Measurements from ENCODE around the gene DSC2. TPM values are rescaled to one million over a fixed set of nuclear protein-coding genes. Genes with fewer than 3 reads are reported as not detected.
"Not testable (repeated sequence)": the region's sequence is repeated elsewhere in the genome, so short reads cannot be mapped to it uniquely, and the experiment has no call there.

The DSC2 gene
- total RNA-seq, 1 experiment from 2014 or later, result 22.7 TPM

DNA sequence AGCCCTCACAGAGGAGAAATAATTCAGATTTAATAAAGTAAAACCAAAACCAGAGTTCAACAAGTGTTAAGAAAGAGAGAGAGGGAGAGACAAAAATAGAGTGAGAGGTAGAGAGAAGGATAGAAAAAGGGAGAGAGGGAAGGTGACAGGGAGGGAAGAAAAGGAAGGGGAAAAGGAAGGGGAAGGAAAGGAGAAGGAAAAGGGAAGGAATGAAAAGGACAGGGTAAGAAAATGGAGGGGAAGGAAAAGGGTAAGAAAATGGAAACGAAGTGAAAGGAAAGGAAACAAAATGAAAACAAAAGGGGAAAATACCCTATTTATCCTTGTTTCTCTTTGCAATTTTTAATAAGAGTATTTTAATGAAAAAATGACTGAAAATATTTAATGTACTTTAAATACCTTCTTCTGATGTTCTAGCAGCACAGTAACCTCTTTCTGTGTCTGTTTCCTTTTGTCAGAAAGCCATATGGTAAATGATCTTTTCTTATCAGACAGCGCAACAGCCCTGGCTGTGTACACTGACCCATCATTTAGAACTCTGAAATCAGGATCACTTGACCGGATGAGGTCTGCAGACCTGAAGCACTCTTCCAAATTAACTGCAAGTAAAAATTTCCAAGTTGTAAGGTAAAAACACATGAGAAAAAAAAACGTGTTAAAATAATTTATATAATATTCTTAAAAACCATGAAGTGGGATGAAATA lies 71.5 kb downstream of the DSC2 start:
- Mint-ChIP-seq H3K4me3 (ENCODE audit: unreplicated experiment) (no peak overlapping the region), H3K36me3 (ENCODE audit: insufficient read depth, unreplicated experiment) (no peaks in the 10 kb centered on the region), H3K4me1 (ENCODE audit: low read depth, unreplicated experiment) (peaks cover 8% of the 10 kb centered on the region), H3K27me3 (ENCODE audit: insufficient read depth, unreplicated experiment) (no peaks in the 10 kb centered on the region), H3K27ac (ENCODE audit: unreplicated experiment) (no peak overlapping the region), H3K9me3 (ENCODE audit: unreplicated experiment) (no peaks in the 10 kb centered on the region)
- Histone ChIP-seq H3K36me3 (ENCODE audit: control insufficient read depth, insufficient read depth, low read length) (no peaks in the 10 kb centered on the region), H3K4me3 (ENCODE audit: low read depth, low read length) (no peak overlapping the region), H3K9me3 (no peaks in the 10 kb centered on the region), H3K27me3 (replicated peaks; ENCODE audit: control insufficient read depth, insufficient read depth, low read length) (no peaks in the 10 kb centered on the region), H3K4me1 (no peaks in the 10 kb centered on the region)
- TF ChIP-seq, protein P1, sequence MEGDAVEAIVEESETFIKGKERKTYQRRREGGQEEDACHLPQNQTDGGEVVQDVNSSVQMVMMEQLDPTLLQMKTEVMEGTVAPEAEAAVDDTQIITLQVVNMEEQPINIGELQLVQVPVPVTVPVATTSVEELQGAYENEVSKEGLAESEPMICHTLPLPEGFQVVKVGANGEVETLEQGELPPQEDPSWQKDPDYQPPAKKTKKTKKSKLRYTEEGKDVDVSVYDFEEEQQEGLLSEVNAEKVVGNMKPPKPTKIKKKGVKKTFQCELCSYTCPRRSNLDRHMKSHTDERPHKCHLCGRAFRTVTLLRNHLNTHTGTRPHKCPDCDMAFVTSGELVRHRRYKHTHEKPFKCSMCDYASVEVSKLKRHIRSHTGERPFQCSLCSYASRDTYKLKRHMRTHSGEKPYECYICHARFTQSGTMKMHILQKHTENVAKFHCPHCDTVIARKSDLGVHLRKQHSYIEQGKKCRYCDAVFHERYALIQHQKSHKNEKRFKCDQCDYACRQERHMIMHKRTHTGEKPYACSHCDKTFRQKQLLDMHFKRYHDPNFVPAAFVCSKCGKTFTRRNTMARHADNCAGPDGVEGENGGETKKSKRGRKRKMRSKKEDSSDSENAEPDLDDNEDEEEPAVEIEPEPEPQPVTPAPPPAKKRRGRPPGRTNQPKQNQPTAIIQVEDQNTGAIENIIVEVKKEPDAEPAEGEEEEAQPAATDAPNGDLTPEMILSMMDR (IDR thresholded peaks at IDR 0.05; ENCODE audit: insufficient read depth in 1 of 2, low read depth in 1 of 2, low read length in 1 of 2, severe bottlenecking in 1 of 2, unreplicated experiment in 1 of 2), result no peak
- no TSS peak for BruUV-seq (replicated peaks)
- intact Hi-C loops (cut with micrococcal nuclease; ENCODE audit: unreplicated experiment), result no loop called here
- ChIA-PET CTCF (no interaction called here), POLR2A (no interaction called here)
- DNase-seq, result no peak

DNA sequence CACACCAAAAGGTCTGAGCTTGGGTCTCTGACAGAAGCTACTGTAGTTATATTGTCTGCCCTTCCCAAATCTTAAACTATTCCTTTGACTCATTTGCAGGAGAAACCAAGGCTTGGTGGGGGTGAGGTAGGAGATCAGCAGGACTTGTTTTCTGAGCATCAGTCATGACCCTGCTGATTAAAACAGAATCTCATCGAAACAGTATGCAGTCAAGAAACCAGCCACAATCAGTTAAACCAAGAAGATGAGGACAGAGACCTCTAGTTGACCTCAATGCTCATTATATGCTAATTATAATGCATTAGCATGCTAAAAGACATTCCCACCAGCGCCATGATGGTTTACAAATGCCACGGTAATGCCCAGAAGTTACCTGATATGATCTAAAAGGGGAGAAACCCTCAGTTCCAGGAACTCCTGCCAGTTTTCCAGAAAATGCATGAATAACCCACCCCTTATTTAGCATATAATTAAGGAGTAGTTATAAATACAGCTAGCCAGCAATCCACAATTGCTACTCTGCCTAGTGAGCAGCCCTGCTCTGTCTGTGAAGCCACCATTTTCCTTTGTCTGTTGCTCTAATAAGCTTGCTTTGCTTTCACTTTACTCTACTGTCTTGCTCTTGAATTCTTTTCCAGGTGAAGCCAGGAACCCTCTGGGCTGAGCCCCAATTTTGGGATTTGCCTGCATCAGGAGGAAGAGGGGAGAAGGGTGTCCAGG lies 86.3 kb downstream of the DSC2 start:
- ChIA-PET CTCF (no interaction called here), POLR2A (no interaction called here)

DNA sequence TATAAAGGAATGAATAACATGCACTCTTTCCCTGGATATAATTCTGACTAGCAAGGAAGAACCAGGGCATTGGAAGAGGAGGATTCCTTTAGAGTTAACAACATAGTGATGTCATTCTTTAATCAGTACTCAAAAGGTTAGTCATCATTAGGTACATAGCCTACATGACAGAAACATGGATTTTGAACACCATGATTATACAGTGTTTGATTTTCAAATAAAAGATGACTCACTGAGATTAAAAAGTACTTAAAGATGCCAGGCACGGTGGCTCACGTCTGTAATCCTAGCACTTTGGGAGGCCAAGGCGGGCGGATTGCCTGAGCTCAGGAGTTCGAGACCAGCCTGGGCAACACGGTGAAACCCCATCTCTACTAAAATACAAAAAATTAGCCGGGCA lies 90.8 kb downstream of the DSC2 start:
- POLR2A ChIA-PET; intact Hi-C loops (cut with micrococcal nuclease; ENCODE audit: unreplicated experiment): not testable (repeated sequence)

More for the DNA sequence above, 86.3 kb downstream of the DSC2 start:
- Histone ChIP-seq H3K9me3 (no peaks in the 10 kb centered on the region), H3K27me3 (replicated peaks; ENCODE audit: control insufficient read depth, insufficient read depth, low read length) (no peaks in the 10 kb centered on the region), H3K4me1 (no peaks in the 10 kb centered on the region), H3K36me3 (ENCODE audit: control insufficient read depth, insufficient read depth, low read length) (no peaks in the 10 kb centered on the region), H3K4me3 (ENCODE audit: low read depth, low read length) (no peak overlapping the region)
- TF ChIP-seq, protein P1 (IDR thresholded peaks at IDR 0.05; ENCODE audit: insufficient read depth in 1 of 2, low read depth in 1 of 2, low read length in 1 of 2, severe bottlenecking in 1 of 2, unreplicated experiment in 1 of 2), result no peak
- no peak overlapping the region for H3K27ac Mint-ChIP-seq (ENCODE audit: unreplicated experiment)
- H3K9me3 Mint-ChIP-seq (ENCODE audit: unreplicated experiment), result no peaks in the 10 kb centered on the region
- BruUV-seq (replicated peaks), result no TSS peak
- no peak overlapping the region for H3K4me3 Mint-ChIP-seq (ENCODE audit: unreplicated experiment)
- no peaks in the 10 kb centered on the region for H3K36me3 Mint-ChIP-seq (ENCODE audit: insufficient read depth, unreplicated experiment)
- H3K4me1 Mint-ChIP-seq (ENCODE audit: low read depth, unreplicated experiment), result no peaks in the 10 kb centered on the region
- intact Hi-C loops (cut with micrococcal nuclease; ENCODE audit: unreplicated experiment), result no loop called here
- H3K27me3 Mint-ChIP-seq (ENCODE audit: insufficient read depth, unreplicated experiment), result no peaks in the 10 kb centered on the region
- DNase-seq, result no peak

More for the DNA sequence above, 90.8 kb downstream of the DSC2 start:
- BruUV-seq (replicated peaks); H3K27me3 Mint-ChIP-seq (ENCODE audit: insufficient read depth, unreplicated experiment); H3K4me3 Mint-ChIP-seq (ENCODE audit: unreplicated experiment); H3K27ac Mint-ChIP-seq (ENCODE audit: unreplicated experiment); H3K4me1 Mint-ChIP-seq (ENCODE audit: low read depth, unreplicated experiment); CTCF ChIA-PET; H3K36me3 ChIP-seq (ENCODE audit: control insufficient read depth, insufficient read depth, low read length); H3K4me3 ChIP-seq (ENCODE audit: low read depth, low read length); H3K9me3 ChIP-seq; H3K36me3 Mint-ChIP-seq (ENCODE audit: insufficient read depth, unreplicated experiment); H3K4me1 ChIP-seq; H3K27me3 ChIP-seq (replicated peaks; ENCODE audit: control insufficient read depth, insufficient read depth, low read length); DNase-seq; H3K9me3 Mint-ChIP-seq (ENCODE audit: unreplicated experiment): not testable (repeated sequence)
